Measurements from ENCODE around the gene ASS1. TPM values are rescaled to one million over a fixed set of nuclear protein-coding genes. Genes with fewer than 3 reads are reported as not detected.

The ASS1 gene
- total and polyA plus RNA-seq, 3 donors from 2014 or later, result 68.5 to 153 (median 90.2) TPM

DNA sequence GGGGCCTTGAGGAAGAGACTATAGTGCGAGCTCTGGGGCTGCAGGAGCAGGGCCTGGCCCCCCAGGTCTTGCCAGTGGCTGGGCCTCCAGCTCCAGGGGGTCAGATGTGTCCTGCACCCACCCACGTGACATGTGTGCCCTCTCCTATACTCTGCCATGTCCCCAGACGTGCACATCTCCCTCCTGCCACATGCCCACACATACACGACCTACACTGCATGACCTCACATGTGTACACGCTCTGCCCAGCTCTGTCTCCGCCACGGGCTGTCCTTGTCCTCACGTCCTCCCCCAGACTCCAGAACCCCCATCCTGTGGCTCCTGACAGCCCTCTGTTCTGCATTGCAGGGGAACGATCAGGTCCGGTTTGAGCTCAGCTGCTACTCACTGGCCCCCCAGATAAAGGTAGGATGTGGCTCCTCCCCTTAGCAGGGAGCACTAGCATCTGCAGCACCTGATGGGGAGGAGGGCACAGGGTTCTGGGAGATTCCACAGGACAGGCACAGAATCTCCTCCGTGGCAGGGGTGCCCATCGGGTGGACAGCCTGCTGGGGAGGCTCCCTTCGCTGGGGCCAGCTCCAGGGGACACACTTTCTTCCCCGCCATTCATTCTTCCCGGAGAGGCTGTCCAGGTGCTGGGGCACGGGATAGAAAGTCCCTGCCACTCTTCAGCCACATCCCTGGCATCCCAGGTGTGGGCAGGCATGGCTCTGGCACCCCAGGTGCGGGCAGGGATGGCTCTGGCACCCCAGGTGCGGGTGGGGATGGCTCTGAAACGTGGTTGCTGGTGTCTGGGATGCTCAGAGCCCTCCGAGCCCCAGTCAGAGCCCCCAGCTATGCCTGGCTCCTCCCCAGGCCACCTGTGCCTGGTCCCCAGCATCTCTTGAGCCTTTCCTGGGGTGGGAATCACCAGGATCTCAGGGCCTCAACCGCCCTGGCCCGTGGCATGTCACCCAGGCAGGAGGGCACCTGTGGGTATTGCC lies 19.3 kb downstream of the ASS1 start:
- Histone ChIP-seq H3K9me3 (no peaks in the 10 kb centered on the region), H3K27ac (no peak overlapping the region), H3K27me3 (no peaks in the 10 kb centered on the region), H3K4me1 (no peaks in the 10 kb centered on the region), H3K4me3 (no peak overlapping the region), H3K36me3 (ENCODE audit: low read depth, missing control alignments) (no peaks in the 10 kb centered on the region)
- TF ChIP-seq, protein P1, sequence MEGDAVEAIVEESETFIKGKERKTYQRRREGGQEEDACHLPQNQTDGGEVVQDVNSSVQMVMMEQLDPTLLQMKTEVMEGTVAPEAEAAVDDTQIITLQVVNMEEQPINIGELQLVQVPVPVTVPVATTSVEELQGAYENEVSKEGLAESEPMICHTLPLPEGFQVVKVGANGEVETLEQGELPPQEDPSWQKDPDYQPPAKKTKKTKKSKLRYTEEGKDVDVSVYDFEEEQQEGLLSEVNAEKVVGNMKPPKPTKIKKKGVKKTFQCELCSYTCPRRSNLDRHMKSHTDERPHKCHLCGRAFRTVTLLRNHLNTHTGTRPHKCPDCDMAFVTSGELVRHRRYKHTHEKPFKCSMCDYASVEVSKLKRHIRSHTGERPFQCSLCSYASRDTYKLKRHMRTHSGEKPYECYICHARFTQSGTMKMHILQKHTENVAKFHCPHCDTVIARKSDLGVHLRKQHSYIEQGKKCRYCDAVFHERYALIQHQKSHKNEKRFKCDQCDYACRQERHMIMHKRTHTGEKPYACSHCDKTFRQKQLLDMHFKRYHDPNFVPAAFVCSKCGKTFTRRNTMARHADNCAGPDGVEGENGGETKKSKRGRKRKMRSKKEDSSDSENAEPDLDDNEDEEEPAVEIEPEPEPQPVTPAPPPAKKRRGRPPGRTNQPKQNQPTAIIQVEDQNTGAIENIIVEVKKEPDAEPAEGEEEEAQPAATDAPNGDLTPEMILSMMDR (IDR thresholded peaks at IDR 0.05), result no peak
- no peak for TF ChIP-seq POLR2A (IDR thresholded peaks at IDR 0.05)
- no peak for DNase-seq
- intact Hi-C loops (cut with DNase I; ENCODE audit: low total_unique reads), result no loop called here
- 84 to 88% methylated on average over 12 to 22 of the region's 22 CpGs for WGBS, 2 donors

DNA sequence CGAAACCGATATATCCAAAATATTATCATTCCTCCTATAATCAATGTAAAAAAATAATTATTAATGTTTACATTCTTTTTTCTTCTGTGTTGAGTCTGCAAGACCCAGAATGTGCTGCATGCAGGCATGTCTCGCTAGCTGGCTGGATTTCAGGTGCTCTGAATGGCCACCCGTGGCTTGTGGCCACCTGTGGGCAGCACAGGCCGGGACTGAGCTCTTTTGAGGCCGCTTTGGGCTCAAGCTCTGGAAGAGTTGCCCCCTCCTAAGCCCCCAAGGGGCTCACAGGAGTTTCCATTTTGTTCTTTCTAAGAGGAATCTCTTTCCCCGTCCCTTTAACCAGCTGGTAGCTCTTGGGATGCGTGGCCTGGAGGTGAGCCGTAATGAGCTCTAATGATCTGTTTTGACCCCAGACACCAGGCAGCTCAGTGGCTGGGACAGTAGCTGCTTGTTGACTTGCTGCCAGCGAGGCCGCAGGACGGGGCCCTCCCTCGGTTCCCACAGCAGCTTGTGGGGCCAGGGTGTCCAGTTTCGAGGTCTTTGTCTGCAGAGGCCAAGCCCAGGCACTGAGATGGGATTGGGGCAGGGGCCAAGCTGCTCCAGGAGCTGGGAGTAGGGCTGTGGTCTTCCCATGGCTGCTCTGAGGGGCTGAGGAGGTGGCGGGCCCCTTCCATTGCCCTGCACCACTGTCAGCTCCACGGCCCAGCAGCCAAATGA lies 20.8 kb downstream of the ASS1 start:
- H3K27me3 ChIP-seq, result no peaks in the 10 kb centered on the region
- H3K4me1 ChIP-seq, result no peaks in the 10 kb centered on the region
- 75 to 83% methylated on average over 13 to 16 of the region's 16 CpGs for whole genome bisulfite sequencing, 2 donors
- no peak overlapping the region for H3K4me3 ChIP-seq
- TF ChIP-seq, protein P1 (IDR thresholded peaks at IDR 0.05), result no peak
- TF ChIP-seq POLR2A (IDR thresholded peaks at IDR 0.05), result no peak
- no peaks in the 10 kb centered on the region for H3K9me3 ChIP-seq
- no peaks in the 10 kb centered on the region for H3K36me3 ChIP-seq (ENCODE audit: low read depth, missing control alignments)
- no peak for DNase-seq
- intact Hi-C loops (cut with DNase I; ENCODE audit: low total_unique reads), result no loop called here
- no peak overlapping the region for H3K27ac ChIP-seq

DNA sequence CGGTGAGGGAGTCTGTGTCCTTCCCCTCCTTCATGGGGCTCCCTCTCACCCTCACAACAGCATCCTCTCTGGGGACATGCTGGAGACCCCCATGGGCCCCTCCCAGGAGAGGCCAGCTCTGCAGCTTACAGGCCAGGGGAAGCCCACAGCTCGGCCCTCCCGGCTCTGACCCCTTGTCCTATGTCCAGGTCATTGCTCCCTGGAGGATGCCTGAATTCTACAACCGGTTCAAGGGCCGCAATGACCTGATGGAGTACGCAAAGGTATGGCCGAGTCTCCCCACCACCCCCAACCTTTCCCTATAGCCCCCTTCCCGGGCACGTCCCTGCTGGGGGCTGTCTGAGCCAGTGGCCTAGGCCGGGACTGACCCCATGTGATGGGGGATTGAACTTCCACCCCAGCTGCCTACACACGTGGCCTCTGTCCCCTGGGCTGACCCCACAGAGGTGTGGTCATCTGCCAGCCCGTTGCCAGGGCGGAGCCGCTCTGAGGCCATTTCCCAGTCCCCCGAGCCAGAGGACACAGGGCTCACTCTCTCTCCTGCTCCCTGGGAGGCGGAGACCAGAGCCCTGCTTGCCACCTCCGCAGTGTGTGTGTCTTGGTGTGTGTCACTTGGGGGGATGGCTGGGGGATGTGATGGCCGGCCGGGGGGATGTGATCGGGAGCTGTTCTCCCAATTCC lies 21.9 kb downstream of the ASS1 start:
- intact Hi-C loops (cut with DNase I; ENCODE audit: low total_unique reads), result no loop called here
- no peak for DNase-seq
- whole genome bisulfite sequencing, 2 donors, result 89 to 91% methylated on average over 8 to 20 of the region's 20 CpGs
- H3K27me3 ChIP-seq, result no peaks in the 10 kb centered on the region
- no peaks in the 10 kb centered on the region for H3K4me1 ChIP-seq
- no peak overlapping the region for H3K4me3 ChIP-seq
- H3K36me3 ChIP-seq (ENCODE audit: low read depth, missing control alignments), result no peaks in the 10 kb centered on the region
- TF ChIP-seq, protein P1 (IDR thresholded peaks at IDR 0.05), result no peak
- no peak for TF ChIP-seq POLR2A (IDR thresholded peaks at IDR 0.05)
- no peaks in the 10 kb centered on the region for H3K9me3 ChIP-seq
- H3K27ac ChIP-seq, result no peak overlapping the region

DNA sequence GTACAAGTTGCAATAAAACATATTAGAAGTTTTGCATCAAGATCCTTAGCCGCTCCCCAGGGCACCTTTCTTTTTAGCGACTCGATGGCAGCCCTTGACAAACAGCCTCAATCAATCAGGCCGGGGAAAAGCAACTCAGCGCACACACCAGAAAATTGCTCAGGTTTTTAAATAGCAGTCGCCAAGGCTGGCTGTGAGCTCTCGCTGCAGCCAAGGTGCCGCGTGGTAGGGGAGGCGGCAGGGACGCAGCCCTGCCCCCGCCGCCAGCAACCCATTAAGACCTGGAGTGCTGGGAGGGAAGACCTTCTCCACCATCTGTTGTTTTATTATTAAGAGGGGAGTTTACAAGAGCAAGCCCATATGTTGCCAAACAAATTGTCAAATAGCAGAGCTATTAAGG lies 22.6 kb downstream of the ASS1 start:
- Histone ChIP-seq H3K4me1 (no peaks in the 10 kb centered on the region), H3K4me3 (no peak overlapping the region), H3K36me3 (ENCODE audit: low read depth, missing control alignments) (no peaks in the 10 kb centered on the region), H3K9me3 (no peaks in the 10 kb centered on the region), H3K27me3 (no peaks in the 10 kb centered on the region), H3K27ac (no peak overlapping the region)
- WGBS, 2 donors, result 79 to 84% methylated on average over 13 of the region's 13 CpGs
- intact Hi-C loops (cut with DNase I; ENCODE audit: low total_unique reads), result no loop called here
- no peak for TF ChIP-seq POLR2A (IDR thresholded peaks at IDR 0.05)
- TF ChIP-seq, protein P1 (IDR thresholded peaks at IDR 0.05), result no peak
- no peak for DNase-seq

Measured in testis (tissue), 3 donors.